A549 (cell line): Measurements from ENCODE around the gene INPP5A. TPM values are rescaled to one million over a fixed set of nuclear protein-coding genes. Genes with fewer than 3 reads are reported as not detected.

Source experiments
- ATAC-seq, 2 experiments: fragments of 200-7000 bp in 1 of 2; fragments of >200 bp in 1 of 2; cut with Nextera tagmentation in 1 of 2; cut with Tn5 transposase in 1 of 2; 3 replicates each; pipeline versions ENCODE4 v1.8.0 to v1.9.1; 2018 to 2020; ENCODE audit warnings: mild to moderate bottlenecking in 1 of 2, moderate library complexity in 1 of 2
- CTCF ChIA-PET: fragments of 300-600 bp; sonication (Branson Sonifier 250); formaldehyde crosslinking; extraction: SDS; loops from one replicate; lab custom pipeline; 2021; ENCODE audit warnings: antibody characterized with exemption, inconsistent platforms; lab: Yijun Ruan, JAX
- POLR2A ChIA-PET: fragments of 350-600 bp; formaldehyde crosslinking; extraction: SDS; loops from one replicate; lab custom pipeline; 2021; ENCODE audit warnings: antibody characterized with exemption, inconsistent platforms; lab: Yijun Ruan, JAX
- DNase-seq, 2 experiments: peaks; one replicate each; pipeline versions ENCODE4 v3.0.0 to v3.0.0-alpha.2; 2011 to 2016; ENCODE audit warnings: low read depth in 1 of 2, low spot score in 1 of 2
- FAIRE-seq: peaks from 2 replicates; lab custom pipeline; 2011; peaks lifted over from hg19 to GRCh38; lab: Jason Lieb, UNC
- H3K27ac ChIP-seq, 2 experiments: fragments of >200 bp; sonication (Bioruptor Twin); formaldehyde crosslinking; 3 replicates each; pipeline ENCODE4 v1.5.1; 2016 to 2017
- H3K4me1 ChIP-seq: fragments of >200 bp; sonication (Bioruptor Twin); formaldehyde crosslinking; 3 replicates; pipeline ENCODE4 v1.6.1; 2016
- H3K4me2 ChIP-seq: fragments of >200 bp; sonication (Bioruptor Twin); formaldehyde crosslinking; 3 replicates; pipeline ENCODE4 v1.6.1; 2016
- H3K4me3 ChIP-seq: fragments of >200 bp; sonication (Bioruptor Twin); formaldehyde crosslinking; 3 replicates; pipeline ENCODE4 v1.5.1; 2016
- H3K9me3 ChIP-seq: fragments of >200 bp; sonication (Bioruptor Twin); formaldehyde crosslinking; 3 replicates; pipeline ENCODE4 v1.6.1; 2016
- BHLHE40 ChIP-seq: IDR thresholded peaks from 2 replicates; pipeline ENCODE4 v1.6.1; 2012; ENCODE audit warnings: low read depth, low read length, inconsistent platforms
- CHD4 ChIP-seq: fragments of 200-600 bp; sonication (generic); IDR thresholded peaks from 2 replicates; pipeline ENCODE4 v1.6.1; 2016; ENCODE audit warnings: antibody characterized with exemption, mild to moderate bottlenecking, borderline replicate concordance
- FOSL2 ChIP-seq, 2 experiments: fragments of 450-650 bp in 1 of 2; fragments of >200 bp in 1 of 2; sonication (Bioruptor Twin) in 1 of 2; formaldehyde crosslinking; IDR thresholded peaks; 2 replicates each; pipeline versions ENCODE4 v1.5.0 to v1.6.1; 2016 to 2020; ENCODE audit warnings: mild to moderate bottlenecking in 1 of 2, moderate library complexity in 1 of 2
- HEYL ChIP-seq: fragments of 250-450 bp; sonication (Bioruptor Pico); IDR thresholded peaks from 2 replicates; pipeline ENCODE4 v1.8.0; 2021; ENCODE audit warnings: mild to moderate bottlenecking, moderate library complexity
- HMGXB4 ChIP-seq: fragments of 250-450 bp; sonication (Bioruptor Pico); IDR thresholded peaks from 2 replicates; pipeline ENCODE4 v1.5.0; 2021; ENCODE audit warnings: mild to moderate bottlenecking, moderate library complexity, borderline replicate concordance
- JUN ChIP-seq, 2 experiments: fragments of >200 bp; sonication (Bioruptor Twin); formaldehyde crosslinking; IDR thresholded peaks; 2 replicates in 1 of 2; 3 replicates in 1 of 2; pipeline ENCODE4 v1.6.1; 2016 to 2017
- JUNB ChIP-seq: fragments of >200 bp; sonication (Bioruptor Twin); formaldehyde crosslinking; IDR thresholded peaks from 2 replicates; pipeline ENCODE4 v1.6.1; 2016
- KDM1A ChIP-seq: fragments of 200-600 bp; sonication (generic); IDR thresholded peaks from 2 replicates; pipeline ENCODE4 v1.6.1; 2016; ENCODE audit warnings: low read depth, mild to moderate bottlenecking
- NFE2L2 ChIP-seq: fragments of 150-350 bp; conservative IDR thresholded peaks from 2 replicates; pipeline ENCODE4 v1.6.1; 2014; ENCODE audit warnings: low read length
- NPAS2 ChIP-seq: fragments of 250-450 bp; sonication (Bioruptor Pico); IDR thresholded peaks from 2 replicates; pipeline ENCODE4 v1.8.0; 2022; ENCODE audit warnings: mild to moderate bottlenecking, moderate library complexity, borderline replicate concordance
- PBX3 ChIP-seq: IDR thresholded peaks from 2 replicates; pipeline ENCODE4 v1.6.1; 2012
- PHF8 ChIP-seq: fragments of 200-600 bp; sonication (generic); IDR thresholded peaks from 2 replicates; pipeline ENCODE4 v1.6.1; 2016; ENCODE audit warnings: low read depth, mild to moderate bottlenecking, antibody characterized with exemption, moderate library complexity, borderline replicate concordance
- POLR2A ChIP-seq: IDR thresholded peaks from 2 replicates; pipeline ENCODE4 v1.6.1; 2012; ENCODE audit warnings: mild to moderate bottlenecking, low read length
- POLR2AphosphoS2 ChIP-seq: conservative IDR thresholded peaks from 2 replicates; pipeline ENCODE4 v1.6.1; 2012; ENCODE audit warnings: low read length, improper control_type of control experiment, inconsistent platforms
- RAD21 ChIP-seq, 2 experiments: fragments of >200 bp in 1 of 2; sonication (Bioruptor Twin) in 1 of 2; formaldehyde crosslinking in 1 of 2; IDR thresholded peaks in 1 of 2; conservative IDR thresholded peaks in 1 of 2; 2 replicates in 1 of 2; 3 replicates in 1 of 2; pipeline ENCODE4 v1.6.1; 2012 to 2018; ENCODE audit warnings: inconsistent platforms in 1 of 2
- RARB ChIP-seq: fragments of 250-450 bp; sonication (Bioruptor Pico); IDR thresholded peaks from 2 replicates; pipeline ENCODE4 v1.8.0; 2021; ENCODE audit warnings: mild to moderate bottlenecking, moderate library complexity
- RFX5 ChIP-seq: fragments of 450-650 bp; IDR thresholded peaks from 2 replicates; pipeline ENCODE4 v1.7.1; 2014; ENCODE audit warnings: antibody characterized with exemption, mild to moderate bottlenecking, moderate library complexity
- RNF2 ChIP-seq: fragments of 200-600 bp; sonication (generic); IDR thresholded peaks from 2 replicates; pipeline ENCODE4 v1.6.1; 2016; ENCODE audit warnings: low read depth, mild to moderate bottlenecking, antibody characterized with exemption, moderate library complexity, borderline replicate concordance
- SREBF2 ChIP-seq: fragments of 450-650 bp; IDR thresholded peaks from 2 replicates; pipeline ENCODE4 v1.6.1; 2014; ENCODE audit warnings: mild to moderate bottlenecking, moderate library complexity
- TFCP2L1 ChIP-seq: fragments of 250-450 bp; sonication (Bioruptor Pico); IDR thresholded peaks from 2 replicates; pipeline ENCODE4 v1.5.0; 2021; ENCODE audit warnings: mild to moderate bottlenecking
- TP53 ChIP-seq: fragments of 250-450 bp; sonication (Bioruptor Pico); IDR thresholded peaks from 2 replicates; pipeline ENCODE4 v1.5.0; 2021; ENCODE audit warnings: mild to moderate bottlenecking, moderate library complexity
- ZFP36 ChIP-seq: fragments of 450-650 bp; IDR thresholded peaks from 2 replicates; pipeline ENCODE4 v1.6.1; 2014; ENCODE audit warnings: borderline replicate concordance; ENCODE audit not compliant: partially characterized antibody
- WGBS: methylation state at CpG from one replicate; pipeline ENCODE4 v1.1.6; 2017; ENCODE audit errors: missing lambda C conversion rate; 5-methylcytosine and 5-hydroxymethylcytosine counted together
- polyA plus RNA-seq, 4 experiments: library from polyadenylated mRNA; depleted of rRNA in 3 of 4; stranded (reverse); fragments of >200 nt; fragmentation: RNase III in 1 of 4; extraction: RNeasy Plus Mini Kit Qiagen cat#74134 plus additional on column Dnase treatment in 1 of 4; gene quantifications; 2 replicates in 3 of 4; 3 replicates in 1 of 4; pipeline ENCODE4 v1.2.3, GENCODE V29; 2011 to 2017
- TF ChIP-seq, protein P1 (sequence below): fragments of 450-650 bp; IDR thresholded peaks from 2 replicates; pipeline ENCODE4 v1.6.1; 2014; ENCODE audit warnings: antibody characterized with exemption
- TF ChIP-seq, protein P2 (sequence below): fragments of >200 bp; sonication (Bioruptor Twin); formaldehyde crosslinking; IDR thresholded peaks from 3 replicates; pipeline ENCODE4 v1.6.1; 2016

The INPP5A gene
- polyA plus RNA-seq, 2 of the 4 experiments (the other 2 are of a cell fraction) = 13.7 to 15.1 TPM

- TF ChIP-seq HMGXB4 (CRISPR knock-in tag) (no peak), BHLHE40 (no peak), SREBF2 (no peak), JUNB (no peak), TFCP2L1 (CRISPR knock-in tag) (no peak), TP53 (CRISPR knock-in tag) (no peak)
- TF ChIP-seq, all 56 proteins: peak for 0
Observed at GRCh38 chr10:132809232-132810140, 271.9 kb downstream of the INPP5A start (continued).

- no peak overlapping the region for H3K4me3 ChIP-seq
- WGBS = 41% methylated on average over 22 of the region's 39 CpGs
- TF ChIP-seq CHD4 (no peak), RAD21 (conservative IDR thresholded peaks at IDR 0.05 in 1 of 2, IDR thresholded peaks at IDR 0.05 in 1 of 2) (no peak), RNF2 (no peak), TP53 (CRISPR knock-in tag) (no peak), BHLHE40 (no peak), RFX5 (no peak), POLR2AphosphoS2 (no peak), POLR2A (no peak), JUN (IDR thresholded peaks at IDR 0.05) (no peak), NFE2L2 (no peak), RARB (CRISPR knock-in tag) (no peak), TFCP2L1 (CRISPR knock-in tag) (no peak), PBX3 (no peak)
- H3K4me1 ChIP-seq = no peaks in the 10 kb centered on the region
- ChIA-PET CTCF (interaction anchor here (4.6 kb wide), 1 partner anchor 16 kb away, joined by 16 read pairs; no protein-coding TSS in a partner anchor), POLR2A (no interaction called here)
- H3K4me2 ChIP-seq = no peak overlapping the region
- H3K27ac ChIP-seq = no peak overlapping the region
- FAIRE-seq = no peak
- ATAC-seq = no peak
- H3K9me3 ChIP-seq = no peaks in the 10 kb centered on the region
- DNase-seq = no peak
Observed at GRCh38 chr10:132810141-132810806, 272.7 kb downstream of the INPP5A start.

- CTCF ChIA-PET = interaction anchor here (1.2 kb wide), 1 partner anchor 157 kb away, joined by 3 read pairs; no protein-coding TSS in a partner anchor
- TF ChIP-seq, protein P1, sequence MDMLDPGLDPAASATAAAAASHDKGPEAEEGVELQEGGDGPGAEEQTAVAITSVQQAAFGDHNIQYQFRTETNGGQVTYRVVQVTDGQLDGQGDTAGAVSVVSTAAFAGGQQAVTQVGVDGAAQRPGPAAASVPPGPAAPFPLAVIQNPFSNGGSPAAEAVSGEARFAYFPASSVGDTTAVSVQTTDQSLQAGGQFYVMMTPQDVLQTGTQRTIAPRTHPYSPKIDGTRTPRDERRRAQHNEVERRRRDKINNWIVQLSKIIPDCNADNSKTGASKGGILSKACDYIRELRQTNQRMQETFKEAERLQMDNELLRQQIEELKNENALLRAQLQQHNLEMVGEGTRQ = no peak
- TF ChIP-seq NPAS2 (CRISPR knock-in tag) (no peak), CHD4 (no peak), POLR2A (no peak), TFCP2L1 (CRISPR knock-in tag) (no peak), KDM1A (no peak), PHF8 (no peak), ZFP36 (no peak), RNF2 (no peak), FOSL2 (IDR thresholded peaks at IDR 0.05) (no peak), FOSL2 (CRISPR knock-in tag; IDR thresholded peaks at IDR 0.05) (no peak), HEYL (CRISPR knock-in tag) (no peak)
- TF ChIP-seq, protein P2, sequence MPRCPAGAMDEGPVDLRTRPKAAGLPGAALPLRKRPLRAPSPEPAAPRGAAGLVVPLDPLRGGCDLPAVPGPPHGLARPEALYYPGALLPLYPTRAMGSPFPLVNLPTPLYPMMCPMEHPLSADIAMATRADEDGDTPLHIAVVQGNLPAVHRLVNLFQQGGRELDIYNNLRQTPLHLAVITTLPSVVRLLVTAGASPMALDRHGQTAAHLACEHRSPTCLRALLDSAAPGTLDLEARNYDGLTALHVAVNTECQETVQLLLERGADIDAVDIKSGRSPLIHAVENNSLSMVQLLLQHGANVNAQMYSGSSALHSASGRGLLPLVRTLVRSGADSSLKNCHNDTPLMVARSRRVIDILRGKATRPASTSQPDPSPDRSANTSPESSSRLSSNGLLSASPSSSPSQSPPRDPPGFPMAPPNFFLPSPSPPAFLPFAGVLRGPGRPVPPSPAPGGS = no peak
- FAIRE-seq (no peak), DNase-seq (no peak), ATAC-seq (0 out of 6 replicates have a peak, but pooled peaks of 1 of the 2 experiments have one; percentile 10)
- POLR2A ChIA-PET = no interaction called here
- H3K27ac ChIP-seq = no peak overlapping the region
- no peaks in the 10 kb centered on the region for H3K4me1 ChIP-seq
- H3K9me3 ChIP-seq = no peaks in the 10 kb centered on the region
- no peak overlapping the region for H3K4me3 ChIP-seq
- no peak overlapping the region for H3K4me2 ChIP-seq
- 29% methylated on average over 17 of the region's 33 CpGs for WGBS
Observed at GRCh38 chr10:132810807-132811700, 273.5 kb downstream of the INPP5A start.
